GM10248 (cell line): ENCODE measurements around the gene ZNF555.

Experiments
- CTCF ChIA-PET: fragments of 300-600 bp; sonication (Branson Sonifier 250); formaldehyde crosslinking; extraction: SDS; loops from one replicate; lab custom pipeline; 2021; ENCODE audit warnings: antibody characterized with exemption; lab: Yijun Ruan, JAX
- POLR2A ChIA-PET: fragments of 350-650 bp; sonication (Branson Sonifier 250); formaldehyde crosslinking; extraction: SDS; loops from one replicate; lab custom pipeline; 2020; ENCODE audit warnings: antibody characterized with exemption; lab: Yijun Ruan, JAX
- DNase-seq: peaks from one replicate; pipeline ENCODE4 v3.0.0; 2012; ENCODE audit errors: extremely low spot score
- TF ChIP-seq, protein P1 (sequence below): IDR thresholded peaks from 2 replicates; pipeline ENCODE4 v1.5.1; 2012; ENCODE audit warnings: mild to moderate bottlenecking, low read depth; ENCODE audit errors: extremely low read depth, missing control alignments, control extremely low read depth

ZNF555 gene

DNA sequence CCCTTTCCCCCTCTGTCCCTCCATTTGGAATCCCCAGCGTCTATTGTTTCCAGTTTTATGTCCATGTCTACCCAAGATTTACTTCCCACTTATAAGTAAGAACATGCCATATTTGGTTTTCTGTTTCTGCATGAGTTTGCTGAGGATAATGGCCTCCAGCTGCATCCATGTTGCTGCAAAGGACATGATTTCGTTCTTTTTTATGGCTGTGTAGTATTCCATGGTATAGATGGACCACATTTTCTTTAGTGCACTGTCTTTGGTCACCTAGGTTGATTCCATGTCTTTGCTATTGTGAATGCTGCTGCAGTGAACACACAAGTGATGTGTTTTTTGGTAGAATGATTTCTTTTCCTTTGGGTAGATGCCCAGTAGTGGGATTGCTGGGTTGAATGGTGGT is 3.8 kb downstream of the ZNF555 start:
- DNase-seq = no peak
- TF ChIP-seq, protein P1, sequence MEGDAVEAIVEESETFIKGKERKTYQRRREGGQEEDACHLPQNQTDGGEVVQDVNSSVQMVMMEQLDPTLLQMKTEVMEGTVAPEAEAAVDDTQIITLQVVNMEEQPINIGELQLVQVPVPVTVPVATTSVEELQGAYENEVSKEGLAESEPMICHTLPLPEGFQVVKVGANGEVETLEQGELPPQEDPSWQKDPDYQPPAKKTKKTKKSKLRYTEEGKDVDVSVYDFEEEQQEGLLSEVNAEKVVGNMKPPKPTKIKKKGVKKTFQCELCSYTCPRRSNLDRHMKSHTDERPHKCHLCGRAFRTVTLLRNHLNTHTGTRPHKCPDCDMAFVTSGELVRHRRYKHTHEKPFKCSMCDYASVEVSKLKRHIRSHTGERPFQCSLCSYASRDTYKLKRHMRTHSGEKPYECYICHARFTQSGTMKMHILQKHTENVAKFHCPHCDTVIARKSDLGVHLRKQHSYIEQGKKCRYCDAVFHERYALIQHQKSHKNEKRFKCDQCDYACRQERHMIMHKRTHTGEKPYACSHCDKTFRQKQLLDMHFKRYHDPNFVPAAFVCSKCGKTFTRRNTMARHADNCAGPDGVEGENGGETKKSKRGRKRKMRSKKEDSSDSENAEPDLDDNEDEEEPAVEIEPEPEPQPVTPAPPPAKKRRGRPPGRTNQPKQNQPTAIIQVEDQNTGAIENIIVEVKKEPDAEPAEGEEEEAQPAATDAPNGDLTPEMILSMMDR = no peak
- ChIA-PET CTCF (interaction anchor here (2.7 kb wide), 1 partner anchor 27 kb away, joined by 6 read pairs; no protein-coding TSS in a partner anchor), POLR2A (no interaction called here)

DNA sequence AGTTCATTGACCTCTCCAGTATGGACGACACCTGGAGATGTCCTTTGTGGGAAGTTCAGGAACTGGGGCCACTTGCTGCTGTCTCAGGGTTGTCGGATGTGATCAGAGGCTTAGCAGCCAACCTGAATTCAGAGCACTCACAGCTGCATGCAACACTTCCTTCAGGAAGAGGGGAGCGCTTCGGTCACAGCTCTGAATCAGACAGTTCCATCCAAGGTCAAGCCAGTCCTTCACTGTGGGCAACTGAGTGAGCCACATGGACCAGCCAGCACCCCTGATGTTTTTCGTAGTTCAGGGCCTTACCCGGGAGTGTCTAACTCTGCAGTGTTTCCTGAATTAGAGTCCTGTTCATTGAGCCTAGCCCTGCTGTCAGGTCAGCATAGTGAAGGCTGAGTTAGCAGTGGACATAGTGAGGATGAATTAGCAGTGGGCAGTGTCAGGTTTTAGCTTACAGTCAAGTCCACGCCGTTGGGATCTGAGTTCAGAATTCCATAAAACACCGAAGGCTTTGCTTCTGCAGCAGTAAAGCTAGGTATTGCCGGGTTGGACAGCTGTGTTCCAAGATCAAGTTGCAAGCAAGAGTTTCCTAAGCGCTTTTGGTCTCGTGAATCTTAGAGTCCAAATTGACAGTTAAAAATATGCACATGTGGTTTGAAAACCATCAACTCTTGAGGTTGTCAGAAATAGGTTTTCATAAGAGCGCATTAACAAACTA is 5.1 kb downstream of the ZNF555 start:
- CTCF ChIA-PET = interaction anchor here (1.3 to 2.7 kb wide), 2 partner anchors 8 to 26 kb away, joined by 3 to 6 read pairs; no protein-coding TSS in a partner anchor
- TF ChIP-seq, protein P1 = no peak
- POLR2A ChIA-PET = no interaction called here
- no peak for DNase-seq

DNA sequence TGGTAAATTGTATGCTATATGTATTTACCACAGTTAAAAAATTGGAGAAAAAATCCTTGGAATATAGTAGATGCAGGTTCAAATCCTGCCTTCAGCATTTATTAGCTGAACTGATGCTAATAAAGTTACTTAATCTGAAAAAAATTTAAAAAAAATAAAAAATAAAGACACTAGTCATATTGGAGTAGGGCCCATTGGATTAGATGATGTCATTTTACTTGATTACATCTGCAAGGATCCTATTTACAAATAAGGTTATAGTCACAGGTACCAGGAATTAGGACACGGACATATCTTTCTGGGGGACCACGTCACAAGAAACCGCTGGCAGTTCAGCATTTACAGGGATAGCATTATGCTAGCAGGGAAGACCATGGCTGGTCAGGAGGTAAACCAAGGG is 6.2 kb downstream of the ZNF555 start:
- ChIA-PET CTCF (interaction anchor here (1.1 kb wide), 1 partner anchor 20 kb away, joined by 3 read pairs; the partner anchor contains the start of gene ZNF556), POLR2A (no interaction called here)

DNA sequence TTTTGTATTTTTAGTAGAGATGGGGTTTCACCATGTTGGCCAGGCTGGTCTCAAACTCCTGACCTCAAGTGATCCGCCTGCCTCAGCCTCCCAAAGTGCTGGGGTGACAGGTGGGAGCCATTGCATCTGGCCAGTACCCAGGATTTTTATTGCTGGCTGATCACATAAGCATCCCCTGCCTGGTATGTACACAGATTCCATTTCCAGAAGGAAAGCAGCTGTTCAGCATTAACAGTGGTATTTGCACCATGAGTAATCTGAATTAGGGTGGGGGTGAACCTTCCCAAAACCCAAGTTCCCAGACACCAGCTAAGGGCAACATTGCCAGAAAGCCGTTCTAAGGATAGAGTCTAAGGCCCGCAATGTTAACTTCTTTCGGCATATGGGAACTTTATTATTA is 7.3 kb downstream of the ZNF555 start:
- TF ChIP-seq, protein P1 = no peak
- DNase-seq = no peak
- CTCF ChIA-PET = interaction anchor here (1.1 kb wide), 1 partner anchor 18 kb away, joined by 3 read pairs; the partner anchor contains the start of gene ZNF556
- POLR2A ChIA-PET = no interaction called here

More for the DNA sequence above, 6.2 kb downstream of the ZNF555 start:
- DNase-seq = no peak
- TF ChIP-seq, protein P1 = no peak

DNA sequence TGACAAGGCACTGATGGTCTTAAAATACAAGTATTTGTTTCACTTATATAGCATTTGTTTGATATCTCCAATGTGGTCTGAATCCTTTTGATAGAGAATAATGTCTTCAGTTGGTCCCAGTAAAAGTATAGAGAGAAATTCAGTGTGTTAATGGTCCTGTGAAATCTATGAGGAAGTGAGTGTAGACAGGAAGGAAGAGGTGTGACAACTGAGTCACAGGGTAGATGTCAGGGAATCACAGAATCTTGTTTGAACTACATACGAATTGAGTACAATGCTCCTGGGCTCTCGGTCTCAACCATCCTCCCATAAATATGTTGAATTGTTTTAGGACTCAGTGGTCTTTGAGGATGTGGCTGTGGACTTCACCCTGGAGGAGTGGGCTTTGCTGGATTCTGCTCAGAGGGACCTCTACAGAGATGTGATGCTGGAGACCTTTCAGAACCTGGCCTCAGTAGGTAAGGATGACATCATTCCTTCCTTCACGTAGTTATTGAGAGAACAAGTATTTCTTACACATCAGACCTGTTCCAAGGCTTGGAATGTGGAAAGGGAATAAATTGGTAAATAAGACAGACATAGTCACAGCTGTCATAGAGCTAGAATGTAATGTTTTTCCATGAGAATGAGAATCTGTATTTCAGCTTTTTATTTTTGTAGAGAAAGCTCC is 9.1 kb downstream of the ZNF555 start:
- ChIA-PET POLR2A (no interaction called here), CTCF (interaction anchor here (1.0 to 1.8 kb wide), 3 partner anchors 9 to 37 kb away, joined by 3 to 4 read pairs (median 3); partner anchors contain the start of gene ZNF555)
- DNase-seq = no peak
- TF ChIP-seq, protein P1 = no peak

DNA sequence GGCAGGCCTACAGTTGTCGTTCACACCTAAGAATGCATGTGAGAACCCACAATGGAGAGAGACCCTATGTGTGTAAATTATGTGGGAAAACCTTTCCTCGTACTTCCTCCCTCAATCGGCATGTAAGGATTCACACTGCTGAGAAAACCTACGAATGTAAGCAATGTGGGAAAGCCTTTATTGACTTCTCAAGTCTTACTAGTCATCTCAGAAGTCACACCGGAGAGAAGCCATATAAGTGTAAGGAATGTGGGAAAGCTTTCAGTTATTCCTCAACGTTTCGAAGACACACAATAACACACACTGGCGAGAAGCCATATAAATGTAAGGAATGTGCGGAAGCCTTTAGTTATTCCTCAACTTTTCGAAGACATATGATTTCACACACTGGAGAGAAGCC is 11.3 kb downstream of the ZNF555 start:
- POLR2A ChIA-PET = no interaction called here
- CTCF ChIA-PET = no interaction called here
- DNase-seq = no peak
- TF ChIP-seq, protein P1 = no peak
